B cell (primary cell): Measurements from ENCODE around the gene RASGRP2. TPM values are rescaled to one million over a fixed set of nuclear protein-coding genes. Genes with fewer than 3 reads are reported as not detected.
A peak's percentile ranks its signal among the peaks of the same experiment; 100 is the strongest.

Experiments used
- ATAC-seq: fragments of 200-7000 bp; cut with Tn5 transposase; one replicate; pipeline ENCODE4 v1.10.0; 2021; ENCODE audit warnings: low read depth, mild to moderate bottlenecking, moderate number of reproducible peaks, moderate library complexity
- CTCF ChIA-PET: fragments of 350-600 bp; sonication (Branson Sonifier 250); formaldehyde crosslinking; loops from one replicate; lab custom pipeline; 2021; ENCODE audit warnings: antibody characterized with exemption, inconsistent platforms; lab: Charles Lee
- POLR2A ChIA-PET: fragments of 350-600 bp; sonication (Branson Sonifier 250); formaldehyde crosslinking; loops from one replicate; lab custom pipeline; 2021; ENCODE audit warnings: antibody characterized with exemption; lab: Charles Lee
- DNase-seq: peaks from one replicate; pipeline ENCODE4 v3.0.0; 2013
- H2AFZ ChIP-seq: 2 replicates; pipeline ENCODE4 v1.6.1; 2012; ENCODE audit warnings: mild to moderate bottlenecking, low read depth, low read length; ENCODE audit not compliant: insufficient read depth, poor library complexity, severe bottlenecking
- H3K27ac ChIP-seq, 2 donors: 1 replicate in 1 of 2; 2 replicates in 1 of 2; pipeline ENCODE4 v1.5.1; 2012 to 2013; ENCODE audit warnings: low read length in 2 of 2, mild to moderate bottlenecking in 2 of 2, moderate library complexity in 1 of 2
- H3K27me3 ChIP-seq, 4 experiments: fragments of 200-600 bp in 1 of 4; sonication (generic) in 1 of 4; replicated peaks in 1 of 4; 1 replicate in 2 of 4; 2 replicates in 2 of 4; pipeline versions ENCODE4 v1.6.1 to v1.7.0; 2013 to 2016; ENCODE audit warnings: low read length in 3 of 4, mild to moderate bottlenecking in 2 of 4, mixed read lengths in 1 of 4, moderate library complexity in 1 of 4; ENCODE audit not compliant: insufficient read depth in 4 of 4, control insufficient read depth in 3 of 4; ENCODE audit errors: control extremely low read depth in 1 of 4
- H3K36me3 ChIP-seq, 2 experiments: replicated peaks in 1 of 2; 1 replicate in 1 of 2; 2 replicates in 1 of 2; pipeline versions ENCODE4 v1.6.1 to v1.7.1; 2013; ENCODE audit warnings: low read length in 1 of 2; ENCODE audit not compliant: insufficient read depth in 2 of 2, control insufficient read depth in 1 of 2; ENCODE audit errors: control extremely low read depth in 1 of 2, extremely low read depth in 1 of 2
- H3K4me1 ChIP-seq, 2 donors: fragments of 200-600 bp in 1 of 2; sonication (generic) in 1 of 2; 1 replicate in 1 of 2; 2 replicates in 1 of 2; pipeline versions ENCODE4 v1.5.1 to v1.6.1; 2013 to 2017; ENCODE audit warnings: low read length in 2 of 2; ENCODE audit not compliant: control insufficient read depth in 2 of 2, insufficient read depth in 2 of 2
- H3K4me2 ChIP-seq: replicated peaks from 2 replicates; pipeline ENCODE3; 2012; ENCODE audit warnings: mild to moderate bottlenecking, low read depth, low read length; ENCODE audit not compliant: poor library complexity, severe bottlenecking
- H3K4me3 ChIP-seq, 5 experiments: fragments of 200-600 bp in 1 of 5; sonication (generic) in 1 of 5; 1 replicate in 3 of 5; 2 replicates in 2 of 5; pipeline versions ENCODE4 v1.5.1 to v1.7.0; 2011 to 2016; ENCODE audit warnings: low read length in 4 of 5, mild to moderate bottlenecking in 4 of 5, low read depth in 2 of 5, control low read depth in 1 of 5, moderate library complexity in 1 of 5; ENCODE audit not compliant: insufficient read depth in 1 of 5; ENCODE audit errors: control extremely low read depth in 1 of 5, extremely low read depth in 1 of 5
- H3K79me2 ChIP-seq: fragments of 200-600 bp; sonication (generic); one replicate; pipeline ENCODE4 v1.6.0; 2016; ENCODE audit warnings: low read length; ENCODE audit not compliant: control insufficient read depth, insufficient read depth
- H3K9ac ChIP-seq: fragments of 200-600 bp; sonication (generic); 2 replicates; pipeline ENCODE4 v1.6.1; 2017; ENCODE audit warnings: mild to moderate bottlenecking, low read length, moderate library complexity
- H3K9me3 ChIP-seq, 3 donors: one replicate each; pipeline versions ENCODE4 v1.6.1 to v1.7.1; 2013; ENCODE audit warnings: low read length in 2 of 3; ENCODE audit not compliant: control insufficient read depth in 2 of 3, insufficient read depth in 1 of 3; ENCODE audit errors: control extremely low read depth in 1 of 3
- H4K20me1 ChIP-seq: 2 replicates; pipeline ENCODE4 v1.6.0; 2012; ENCODE audit warnings: mild to moderate bottlenecking, low read length; ENCODE audit not compliant: insufficient read depth, control insufficient read depth, poor library complexity, severe bottlenecking
- H3K27ac Mint-ChIP-seq: one replicate; pipeline ENCODE4 v1.8.0; 2021; ENCODE audit warnings: mixed read lengths
- H3K27me3 Mint-ChIP-seq: one replicate; pipeline ENCODE4 v1.8.0; 2021; ENCODE audit warnings: mixed read lengths
- H3K4me1 Mint-ChIP-seq: one replicate; pipeline ENCODE4 v1.8.0; 2021; ENCODE audit warnings: mixed read lengths
- H3K4me3 Mint-ChIP-seq: one replicate; pipeline ENCODE4 v1.8.0; 2021; ENCODE audit warnings: mixed read lengths
- H3K9me3 Mint-ChIP-seq: one replicate; pipeline ENCODE4 v1.8.0; 2022; ENCODE audit warnings: mixed read lengths; ENCODE audit not compliant: insufficient read depth
- CTCF ChIP-seq: fragments of 200-600 bp; IDR thresholded peaks from one replicate; pipeline ENCODE4 v1.8.0; 2022; ENCODE audit warnings: antibody characterized with exemption, mild to moderate bottlenecking
- EZH2 ChIP-seq: IDR thresholded peaks from 2 replicates; pipeline ENCODE4 v1.6.1; 2012; ENCODE audit warnings: borderline replicate concordance, low read depth, mild to moderate bottlenecking, moderate library complexity, low read length; ENCODE audit not compliant: insufficient read depth, poor library complexity, severe bottlenecking
- WGBS: methylation state at CpG from one replicate; pipeline ENCODE4 v1.1.5; 2013; ENCODE audit warnings: missing lambda C conversion rate; ENCODE audit not compliant: insufficient coverage; 5-methylcytosine and 5-hydroxymethylcytosine counted together
- intact Hi-C: fragments of 100-400 bp; cut with micrococcal nuclease; formaldehyde crosslinking; loops from one replicate; pipeline ENCODE4 v1.10.0; 2022
- polyA plus RNA-seq: library from polyadenylated mRNA; depleted of rRNA; stranded (reverse); fragments of >200 nt; gene quantifications from 2 replicates; pipeline ENCODE4 v1.2.3, GENCODE V29; 2012
- total RNA-seq, 2 donors: library from RNA; stranded (reverse); fragments of 120-200 nt in 1 of 2; gene quantifications; 1 replicate in 1 of 2; 2 replicates in 1 of 2; pipeline versions ENCODE4 v1.2.3 to v1.2.4, GENCODE V29; 2013 to 2022

The RASGRP2 gene
- total and polyA plus RNA-seq, 2 donors (not counting 1 experiment from before 2014, with no cell fraction given): 628 to 1,139 TPM

DNA sequence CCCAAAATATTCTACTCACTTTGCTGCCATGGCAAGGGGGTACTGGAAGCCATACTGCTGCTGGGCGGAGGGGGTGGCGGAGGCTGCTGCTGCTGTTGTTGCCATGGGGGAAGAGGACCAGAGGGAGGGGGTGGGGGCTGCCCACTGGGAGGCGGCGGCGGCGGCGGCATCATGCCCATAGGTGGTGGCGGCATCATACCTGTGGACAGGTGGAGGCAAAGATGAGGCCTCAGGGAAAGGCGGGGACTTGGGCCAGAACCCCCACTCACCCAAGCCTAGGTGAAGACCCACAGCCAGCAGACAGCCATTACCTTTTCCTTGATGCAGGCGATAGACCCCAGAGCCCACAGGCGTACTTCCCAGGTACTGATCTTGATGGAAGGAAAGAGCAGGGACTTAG is 22.9 kb upstream of the RASGRP2 start:
- intact Hi-C loops: loop anchor here (1.0 kb wide), 1 partner anchor 24 kb away; no protein-coding TSS in a partner anchor
- Mint-ChIP-seq H3K4me3 (no peak overlapping the region), H3K27ac (peak overlapping the region; percentile 92), H3K27me3 (no peaks in the 10 kb centered on the region), H3K9me3 (no peaks in the 10 kb centered on the region), H3K4me1 (peaks cover 91% of the 10 kb centered on the region)
- CTCF ChIA-PET: interaction anchor here (1.2 to 12.2 kb wide), 6 partner anchors 10 to 60 kb away, joined by 3 to 280 read pairs (median 5); partner anchors contain the start of genes RASGRP2 and SF1
- Histone ChIP-seq H3K79me2 (peaks cover 60% of the 10 kb centered on the region), H3K4me3 (no peak overlapping the region), H3K27ac (peak overlapping the region; percentile 64 to 75), H3K27me3 (no peaks in the 10 kb centered on the region), H4K20me1 (peaks cover 75% of the 10 kb centered on the region), H3K36me3 (peaks cover 9 to 89% of the 10 kb centered on the region in 2 experiments), H3K4me1 (peaks cover 85 to 99% of the 10 kb centered on the region in 2 donors), H3K9me3 (no peaks in the 10 kb centered on the region), H3K9ac (no peak overlapping the region), H3K4me2 (peak overlapping the region; percentile 54), H2AFZ (no peak overlapping the region)
- 97% methylated on average over 6 of the region's 11 CpGs for WGBS
- POLR2A ChIA-PET: interaction anchor here (1.2 to 2.5 kb wide), 3 partner anchors 9 to 22 kb away, joined by 3 to 10 read pairs (median 4); partner anchors contain the start of gene RASGRP2
- no peak for DNase-seq
- no peak for ATAC-seq
- no peak for TF ChIP-seq EZH2
- TF ChIP-seq CTCF: no peak
